NT2/D1 (cell line): Measurements from ENCODE around the gene USP54.
"Not testable (repeated sequence)": the region's sequence is repeated elsewhere in the genome, so short reads cannot be mapped to it uniquely, and the experiment has no call there.

ENCODE experiments used
- DNase-seq: peaks from one replicate; pipeline ENCODE4 v3.0.0-alpha.2; 2011; ENCODE audit warnings: low read depth, low spot score
- H3K27me3 ChIP-seq: 2 replicates; pipeline ENCODE4 v1.6.0; 2011; ENCODE audit warnings: mild to moderate bottlenecking; ENCODE audit not compliant: insufficient read length, insufficient read depth
- H3K36me3 ChIP-seq: 2 replicates; pipeline ENCODE4 v1.6.1; 2011; ENCODE audit warnings: mild to moderate bottlenecking, low read length, mixed read lengths; ENCODE audit not compliant: insufficient read depth, insufficient read length
- H3K4me1 ChIP-seq: 2 replicates; pipeline ENCODE4 v1.5.1; 2011; ENCODE audit not compliant: insufficient read depth, insufficient read length
- H3K4me3 ChIP-seq: 2 replicates; pipeline ENCODE4 v1.5.1; 2011; ENCODE audit warnings: low read depth; ENCODE audit not compliant: insufficient read length
- H3K9ac ChIP-seq: 2 replicates; pipeline ENCODE4 v1.6.0; 2011; ENCODE audit warnings: low read depth; ENCODE audit not compliant: insufficient read length
- H3K9me3 ChIP-seq: 2 replicates; pipeline ENCODE4 v1.5.1; 2011; ENCODE audit warnings: mild to moderate bottlenecking, low read length; ENCODE audit not compliant: insufficient read depth
- SUZ12 ChIP-seq: IDR thresholded peaks from 2 replicates; pipeline ENCODE4 v1.6.1; 2011; ENCODE audit not compliant: insufficient read length, insufficient read depth; ENCODE audit errors: extremely low read depth
- YY1 ChIP-seq: IDR thresholded peaks from 2 replicates; pipeline ENCODE4 v1.6.1; 2011; ENCODE audit not compliant: insufficient read length, insufficient read depth
- ZNF274 ChIP-seq: IDR thresholded peaks from 2 replicates; pipeline ENCODE4 v1.6.1; 2011; ENCODE audit warnings: mild to moderate bottlenecking, low read depth, low read length

Gene USP54

DNA sequence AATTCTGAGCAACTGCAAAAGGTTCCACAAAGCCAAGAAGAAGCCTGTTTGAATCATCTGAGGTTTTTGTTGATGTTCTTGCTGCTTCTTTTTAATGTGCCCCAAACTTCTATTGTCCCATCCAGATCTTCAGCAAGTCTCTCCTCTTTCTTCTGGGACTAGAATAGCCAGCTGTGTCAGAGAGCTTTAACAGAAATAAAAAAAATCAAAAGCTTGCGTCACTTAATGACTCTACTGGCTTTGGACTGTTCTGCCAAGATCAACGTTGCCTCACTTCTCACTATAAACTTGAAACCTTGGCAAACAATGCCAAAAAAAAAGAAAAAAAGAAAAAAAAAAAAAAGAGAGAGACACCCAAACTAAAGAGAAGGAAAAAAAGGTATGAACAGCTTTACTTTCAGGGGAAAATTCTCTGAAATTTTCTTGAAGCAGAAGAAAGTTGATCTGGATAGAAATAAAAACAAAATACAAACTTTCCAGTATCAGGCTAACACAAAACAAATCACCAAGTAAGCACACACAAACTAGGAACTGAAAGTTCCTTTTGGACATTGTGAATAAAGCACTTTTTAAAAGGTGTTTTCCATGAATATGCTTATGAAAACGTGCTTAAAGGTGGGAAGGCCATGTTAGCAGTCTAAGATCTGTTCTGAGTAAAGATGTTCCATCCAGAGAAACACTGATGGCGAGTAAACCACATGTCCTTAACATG is 14.8 kb downstream of the USP54 start:
- Histone ChIP-seq H3K9me3 (no peaks in the 10 kb centered on the region), H3K27me3 (no peaks in the 10 kb centered on the region), H3K4me1 (no peaks in the 10 kb centered on the region), H3K4me3 (no peak overlapping the region), H3K9ac (no peak overlapping the region), H3K36me3 (peaks cover 18% of the 10 kb centered on the region)
- DNase-seq, result no peak
- TF ChIP-seq YY1 (no peak), ZNF274 (no peak), SUZ12 (no peak)

DNA sequence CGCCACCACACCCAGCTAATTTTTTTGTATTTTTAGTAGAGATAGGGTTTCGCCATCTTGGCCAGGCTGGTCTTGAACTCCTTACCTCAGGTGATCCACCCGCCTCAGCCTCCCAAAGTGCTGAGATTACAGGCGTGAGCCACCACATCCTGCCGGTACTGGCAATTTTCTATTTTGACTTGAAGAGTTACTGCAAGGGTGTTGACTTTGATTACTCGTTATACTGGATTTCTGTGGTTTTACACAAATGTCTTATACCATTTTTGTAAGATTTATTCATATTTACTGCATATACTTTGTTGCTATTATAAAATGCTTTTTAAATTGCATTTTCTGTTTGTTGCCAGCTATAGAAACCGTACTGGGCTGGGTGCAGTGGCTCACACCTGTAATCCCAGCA is 24.1 kb downstream of the USP54 start:
- not testable (repeated sequence) for H3K4me1 ChIP-seq, H3K4me3 ChIP-seq, H3K9ac ChIP-seq, H3K9me3 ChIP-seq, DNase-seq, H3K27me3 ChIP-seq
- H3K36me3 ChIP-seq, result peaks cover 14% of the 10 kb centered on the region

DNA sequence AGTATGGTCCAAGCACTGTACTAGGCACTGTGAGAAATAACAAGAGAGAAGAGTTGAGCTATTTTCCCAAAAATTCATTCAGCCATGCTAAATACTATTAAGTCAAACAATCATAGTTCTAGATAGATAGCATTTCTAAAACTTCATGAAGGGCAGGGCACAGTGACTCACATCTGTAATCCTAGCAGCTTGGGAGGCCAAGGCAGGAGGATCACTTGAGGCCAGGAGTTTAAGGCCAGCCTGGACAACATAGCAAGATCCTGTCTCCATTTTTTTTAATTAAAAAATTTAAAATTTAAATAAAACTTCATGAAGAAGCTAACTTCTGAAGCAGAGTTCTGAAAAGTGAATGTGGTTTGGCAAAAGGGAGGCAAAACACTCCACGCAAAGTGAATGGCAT is 29.9 kb downstream of the USP54 start:
- Histone ChIP-seq H3K27me3 (no peaks in the 10 kb centered on the region), H3K36me3 (no peaks in the 10 kb centered on the region), H3K9ac (no peak overlapping the region), H3K4me1 (no peaks in the 10 kb centered on the region), H3K4me3 (no peak overlapping the region), H3K9me3 (no peaks in the 10 kb centered on the region)
- TF ChIP-seq YY1, result no peak
- TF ChIP-seq SUZ12, result no peak
- TF ChIP-seq ZNF274, result no peak
- no peak for DNase-seq

DNA sequence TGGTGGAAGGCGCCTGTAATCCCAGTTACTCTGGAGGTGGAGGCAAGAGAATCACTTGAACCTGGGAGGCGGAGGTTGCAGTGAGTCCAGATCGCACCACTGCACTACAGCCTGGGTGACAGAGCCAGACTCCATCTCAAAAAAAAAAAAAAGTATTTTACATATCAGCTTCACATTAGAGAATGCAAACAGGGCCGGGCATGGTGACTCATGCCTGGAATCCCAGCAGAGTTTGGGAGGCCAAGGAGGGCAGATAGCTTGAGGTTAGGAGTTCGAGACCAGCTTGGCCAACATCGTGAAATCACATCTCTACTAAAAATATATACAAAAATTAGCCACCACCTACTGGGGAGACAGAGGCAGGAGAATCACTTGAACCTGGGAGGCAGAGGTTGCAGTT is 31.6 kb downstream of the USP54 start:
- Histone ChIP-seq H3K36me3 (no peaks in the 10 kb centered on the region), H3K27me3 (no peaks in the 10 kb centered on the region), H3K4me3 (no peak overlapping the region), H3K9ac (no peak overlapping the region), H3K4me1 (no peaks in the 10 kb centered on the region), H3K9me3 (no peaks in the 10 kb centered on the region)
- no peak for DNase-seq
- TF ChIP-seq SUZ12 (no peak), YY1 (no peak), ZNF274 (no peak)

DNA sequence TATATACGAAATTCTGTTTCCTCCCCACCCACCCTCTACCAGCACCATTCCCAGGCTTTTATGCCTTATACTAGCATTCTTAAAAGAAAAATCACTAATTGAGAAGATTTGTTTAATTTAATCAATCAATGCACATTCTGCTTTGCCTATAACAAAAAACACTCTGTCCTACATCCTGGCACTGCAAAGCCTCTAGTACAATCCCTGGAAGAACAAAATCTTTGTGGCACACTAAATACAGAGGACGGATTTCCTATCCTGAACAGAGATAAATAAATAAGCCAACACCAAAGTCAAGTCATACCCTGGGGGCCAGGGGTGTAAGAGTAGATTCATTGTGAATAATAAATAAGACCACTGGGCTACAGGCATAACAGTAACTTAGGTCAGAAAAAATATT is 34.3 kb downstream of the USP54 start:
- no peaks in the 10 kb centered on the region for H3K9me3 ChIP-seq
- no peaks in the 10 kb centered on the region for H3K27me3 ChIP-seq
- TF ChIP-seq SUZ12 (no peak), YY1 (no peak), ZNF274 (no peak)
- no peak for DNase-seq
- H3K36me3 ChIP-seq, result no peaks in the 10 kb centered on the region
- no peak overlapping the region for H3K4me3 ChIP-seq
- no peak overlapping the region for H3K9ac ChIP-seq
- H3K4me1 ChIP-seq, result no peaks in the 10 kb centered on the region

DNA sequence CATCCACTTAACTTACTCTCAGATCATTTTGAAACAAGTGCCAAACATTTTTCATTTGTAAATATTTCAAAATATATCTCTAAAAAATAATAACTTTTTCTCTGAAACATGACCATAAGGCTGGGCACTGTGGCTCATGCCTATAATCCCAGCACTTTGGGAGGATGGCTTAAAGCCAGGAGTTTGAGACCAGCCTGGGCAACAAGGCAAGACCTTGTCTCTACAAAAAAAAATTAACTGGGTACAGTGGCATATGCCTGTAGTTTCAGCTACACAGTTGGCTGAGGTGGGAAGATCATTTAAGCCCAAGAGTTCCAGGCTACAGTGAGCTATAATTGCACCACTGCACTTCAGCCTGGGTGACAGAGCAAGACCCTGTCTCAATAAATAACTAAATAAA is 36.4 kb downstream of the USP54 start:
- no peak for DNase-seq
- Histone ChIP-seq H3K4me3 (no peak overlapping the region), H3K36me3 (no peaks in the 10 kb centered on the region), H3K4me1 (no peaks in the 10 kb centered on the region), H3K9me3 (no peaks in the 10 kb centered on the region), H3K27me3 (no peaks in the 10 kb centered on the region), H3K9ac (no peak overlapping the region)
- TF ChIP-seq ZNF274, result no peak
- no peak for TF ChIP-seq SUZ12
- TF ChIP-seq YY1, result no peak

DNA sequence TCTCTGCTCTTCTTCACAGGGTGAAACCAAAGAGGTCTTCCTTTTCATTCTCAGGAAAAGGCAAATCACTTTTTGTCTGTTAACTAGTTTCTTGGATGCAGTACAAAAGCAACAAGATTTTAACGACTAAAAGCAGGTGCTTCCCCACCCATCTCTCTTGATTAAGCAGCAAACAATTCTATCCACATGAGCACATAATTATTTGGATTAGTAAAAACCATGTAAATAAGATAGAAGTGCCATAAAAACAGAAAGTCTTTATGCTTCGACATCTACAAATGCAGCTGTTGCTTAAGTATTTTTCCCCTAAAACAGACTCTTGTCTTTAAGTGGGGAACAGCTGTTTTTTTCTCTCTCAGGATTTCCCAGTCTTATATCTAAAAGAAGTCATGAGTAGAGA is 37.4 kb downstream of the USP54 start:
- DNase-seq, result no peak
- Histone ChIP-seq H3K4me3 (no peak overlapping the region), H3K9ac (no peak overlapping the region), H3K36me3 (no peaks in the 10 kb centered on the region), H3K9me3 (no peaks in the 10 kb centered on the region), H3K4me1 (no peaks in the 10 kb centered on the region), H3K27me3 (no peaks in the 10 kb centered on the region)
- TF ChIP-seq YY1 (no peak), ZNF274 (no peak), SUZ12 (no peak)
